Glutamatergic neuron (in vitro differentiated cells): ENCODE measurements around the gene FLVCR1. TPM values are rescaled to one million over a fixed set of nuclear protein-coding genes. Genes with fewer than 3 reads are reported as not detected.

ENCODE experiments used
- DNase-seq: peaks from one replicate; pipeline ENCODE4 v3.0.0; 2022
- H3K27ac Mint-ChIP-seq: one replicate; pipeline ENCODE4 v1.8.0; 2020; ENCODE audit warnings: mild to moderate bottlenecking, mixed read lengths, inconsistent platforms; ENCODE audit not compliant: unreplicated experiment
- H3K27me3 Mint-ChIP-seq: one replicate; pipeline ENCODE4 v1.8.0; 2020; ENCODE audit warnings: mild to moderate bottlenecking, moderate library complexity, mixed read lengths, inconsistent platforms; ENCODE audit not compliant: unreplicated experiment
- H3K36me3 Mint-ChIP-seq: one replicate; pipeline ENCODE4 v1.8.0; 2020; ENCODE audit warnings: mild to moderate bottlenecking, mixed read lengths, inconsistent platforms; ENCODE audit not compliant: unreplicated experiment
- H3K4me1 Mint-ChIP-seq: one replicate; pipeline ENCODE4 v1.8.0; 2020; ENCODE audit warnings: mild to moderate bottlenecking, low read depth, mixed read lengths, inconsistent platforms; ENCODE audit not compliant: unreplicated experiment
- H3K4me3 Mint-ChIP-seq: one replicate; pipeline ENCODE4 v1.8.0; 2020; ENCODE audit warnings: mild to moderate bottlenecking, mixed read lengths, inconsistent platforms; ENCODE audit not compliant: unreplicated experiment
- H3K9me3 Mint-ChIP-seq: one replicate; pipeline ENCODE4 v1.8.0; 2020; ENCODE audit warnings: mild to moderate bottlenecking, moderate library complexity, mixed read lengths, inconsistent platforms; ENCODE audit not compliant: unreplicated experiment
- CTCF ChIP-seq: fragments of 200-600 bp; sonication (generic); IDR thresholded peaks from one replicate; pipeline ENCODE4 v1.5.0; 2021; ENCODE audit not compliant: partially characterized antibody, unreplicated experiment
- total RNA-seq: library from RNA; stranded (reverse); fragmentation: NEBNext Ultra II Directional; extraction: Animal tissue kit (Norgen Biotek cat#: 25700); gene quantifications from one replicate; pipeline ENCODE4 v1.2.1, GENCODE V29; 2021; ENCODE audit not compliant: unreplicated experiment

FLVCR1 gene
- total RNA-seq, 1 donor from 2014 or later = 33.4 TPM

- Mint-ChIP-seq H3K27me3 (peaks cover 3% of the 10 kb centered on the region), H3K36me3 (no peaks in the 10 kb centered on the region), H3K27ac (no peak overlapping the region), H3K9me3 (peaks cover 5% of the 10 kb centered on the region), H3K4me3 (no peak overlapping the region), H3K4me1 (peaks cover 17% of the 10 kb centered on the region)
- no peak for DNase-seq
- TF ChIP-seq CTCF = no peak
Measured at GRCh38 chr1:212930986-212931678, 73.1 kb downstream of the FLVCR1 start.

GRCh38 chr1:212933815-212934471 lies 75.9 kb downstream of the FLVCR1 start:
- peaks cover 7% of the 10 kb centered on the region for H3K9me3 Mint-ChIP-seq

GRCh38 chr1:212935387-212935981 lies 77.4 kb downstream of the FLVCR1 start:
- Mint-ChIP-seq H3K4me1 (peaks cover 3% of the 10 kb centered on the region), H3K27ac (no peak overlapping the region), H3K9me3 (peaks cover 11% of the 10 kb centered on the region), H3K27me3 (peaks cover 9% of the 10 kb centered on the region), H3K36me3 (peaks cover 14% of the 10 kb centered on the region), H3K4me3 (no peak overlapping the region)
- TF ChIP-seq CTCF = no peak
- no peak for DNase-seq

More at GRCh38 chr1:212933815-212934471, 75.9 kb downstream of the FLVCR1 start:
- TF ChIP-seq CTCF = no peak
- H3K27me3 Mint-ChIP-seq = peaks cover 4% of the 10 kb centered on the region
- H3K36me3 Mint-ChIP-seq = peaks cover 1% of the 10 kb centered on the region
- H3K27ac Mint-ChIP-seq = no peak overlapping the region
- H3K4me1 Mint-ChIP-seq = peaks cover 6% of the 10 kb centered on the region
- no peak overlapping the region for H3K4me3 Mint-ChIP-seq
- no peak for DNase-seq

- H3K27ac Mint-ChIP-seq = no peak overlapping the region
- H3K36me3 Mint-ChIP-seq = peaks cover 21% of the 10 kb centered on the region
- no peak for DNase-seq
- H3K4me3 Mint-ChIP-seq = no peak overlapping the region
- H3K9me3 Mint-ChIP-seq = peaks cover 13% of the 10 kb centered on the region
- H3K4me1 Mint-ChIP-seq = peaks cover 3% of the 10 kb centered on the region
- peaks cover 12% of the 10 kb centered on the region for H3K27me3 Mint-ChIP-seq
- no peak for TF ChIP-seq CTCF
Measured at GRCh38 chr1:212937034-212937433, 79.0 kb downstream of the FLVCR1 start.

- Mint-ChIP-seq H3K4me1 (peaks cover 1% of the 10 kb centered on the region), H3K9me3 (peaks cover 13% of the 10 kb centered on the region), H3K4me3 (no peak overlapping the region), H3K27ac (peak overlapping the region; percentile 93), H3K36me3 (peaks cover 21% of the 10 kb centered on the region), H3K27me3 (peaks cover 9% of the 10 kb centered on the region)
- DNase-seq = peak; percentile 69
- no peak for TF ChIP-seq CTCF
Measured at GRCh38 chr1:212938846-212939245, 80.8 kb downstream of the FLVCR1 start.
